ENCODE results near the gene SPC25. TPM values are rescaled to one million over a fixed set of nuclear protein-coding genes. Genes with fewer than 3 reads are reported as not detected.
"Not testable (repeated sequence)": the region's sequence is repeated elsewhere in the genome, so short reads cannot be mapped to it uniquely, and the experiment has no call there.

SPC25 gene, protein sequence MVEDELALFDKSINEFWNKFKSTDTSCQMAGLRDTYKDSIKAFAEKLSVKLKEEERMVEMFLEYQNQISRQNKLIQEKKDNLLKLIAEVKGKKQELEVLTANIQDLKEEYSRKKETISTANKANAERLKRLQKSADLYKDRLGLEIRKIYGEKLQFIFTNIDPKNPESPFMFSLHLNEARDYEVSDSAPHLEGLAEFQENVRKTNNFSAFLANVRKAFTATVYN
- polyA plus RNA-seq (ENCODE audit: insufficient read length in 4 of 4), result 10 to 100 TPM; 16.5 to 25.8 (median 22.5) TPM

DNA sequence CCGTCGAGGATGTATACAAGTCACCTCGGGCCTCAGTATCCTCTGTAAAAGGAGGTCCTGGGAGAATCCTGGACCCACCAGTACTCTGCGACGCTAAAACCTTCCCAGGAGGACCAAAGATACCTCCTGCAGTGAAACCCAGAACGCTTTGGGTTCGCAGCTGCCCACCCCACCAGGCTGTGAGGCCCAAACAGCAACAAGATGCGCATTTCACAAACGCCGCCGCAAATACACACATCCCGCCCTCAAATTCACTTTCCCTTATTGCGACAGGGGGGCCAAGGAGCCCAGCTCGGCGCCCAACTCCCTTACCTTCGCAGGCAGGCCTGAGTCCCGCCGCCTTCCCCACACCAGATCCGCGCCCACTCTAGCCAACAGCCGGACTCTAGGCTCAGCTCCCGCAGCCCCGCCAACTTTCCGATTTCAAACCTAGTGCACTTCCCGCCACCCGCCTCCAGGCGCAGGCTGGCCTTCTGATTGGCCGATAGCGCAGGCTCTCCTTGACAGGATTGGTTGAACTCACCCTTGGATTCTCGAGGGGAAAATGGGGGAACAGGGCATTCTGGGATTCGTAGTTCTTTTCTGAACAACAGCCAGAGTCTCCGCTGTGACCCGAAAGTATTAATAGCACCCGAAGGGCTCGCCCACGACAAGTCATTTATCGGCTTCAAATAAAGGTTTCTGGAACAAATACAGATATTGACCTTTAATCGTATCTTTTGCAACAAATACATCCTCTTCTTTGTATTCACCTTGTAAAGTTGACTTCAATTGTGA lies at the start of gene SPC25:
Gene SPC25 (minus strand): TSS at position 425 of the 777 bp plus-strand sequence. CDS start 911 bp downstream, outside the sequence.
- peak; percentile 74 to 84 (median 80) for DNase-seq (ENCODE audit: low read depth in 4 of 4, low spot score in 3 of 4)

DNA sequence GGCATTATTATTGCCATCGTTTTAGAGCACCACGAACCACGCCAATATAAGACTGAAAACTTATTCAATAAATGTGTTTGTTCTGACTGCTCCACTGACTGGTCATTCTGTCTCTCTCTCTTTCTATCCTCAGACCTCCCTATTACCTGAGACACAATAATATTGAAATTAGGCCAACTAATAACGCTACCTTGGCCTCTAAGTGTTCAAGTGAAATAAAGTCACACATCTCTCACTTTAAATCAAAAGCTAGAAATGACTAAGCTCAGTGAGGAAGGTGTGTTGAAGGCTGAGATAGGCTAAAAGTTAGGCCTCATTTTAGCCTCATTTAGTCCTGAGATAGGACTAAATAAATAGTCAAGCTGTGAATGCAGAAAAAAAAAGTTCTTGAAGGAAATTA lies 49.7 kb upstream of the SPC25 start:
- no peak for DNase-seq (ENCODE audit: low read depth in 4 of 4, low spot score in 3 of 4)

DNA sequence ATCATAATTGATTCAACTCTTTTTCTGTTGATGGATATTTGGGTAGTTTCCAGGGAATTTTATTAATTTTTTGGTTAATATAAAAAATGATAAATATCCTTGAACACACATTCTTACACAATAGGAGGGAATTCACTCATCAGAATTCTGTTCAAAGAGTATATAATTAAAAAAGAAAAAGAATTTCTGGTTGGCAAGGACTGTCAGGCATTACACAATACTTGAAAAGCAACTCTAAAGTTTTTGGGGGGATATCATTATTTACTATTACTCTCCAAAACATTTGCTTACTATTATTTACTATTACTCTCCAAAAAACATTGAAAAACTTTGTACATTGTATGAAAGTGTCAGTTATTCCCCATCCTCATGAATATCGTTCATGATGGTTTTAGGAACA lies 48.8 kb upstream of the SPC25 start:
- DNase-seq (ENCODE audit: low read depth in 4 of 4, low spot score in 3 of 4), result no peak

DNA sequence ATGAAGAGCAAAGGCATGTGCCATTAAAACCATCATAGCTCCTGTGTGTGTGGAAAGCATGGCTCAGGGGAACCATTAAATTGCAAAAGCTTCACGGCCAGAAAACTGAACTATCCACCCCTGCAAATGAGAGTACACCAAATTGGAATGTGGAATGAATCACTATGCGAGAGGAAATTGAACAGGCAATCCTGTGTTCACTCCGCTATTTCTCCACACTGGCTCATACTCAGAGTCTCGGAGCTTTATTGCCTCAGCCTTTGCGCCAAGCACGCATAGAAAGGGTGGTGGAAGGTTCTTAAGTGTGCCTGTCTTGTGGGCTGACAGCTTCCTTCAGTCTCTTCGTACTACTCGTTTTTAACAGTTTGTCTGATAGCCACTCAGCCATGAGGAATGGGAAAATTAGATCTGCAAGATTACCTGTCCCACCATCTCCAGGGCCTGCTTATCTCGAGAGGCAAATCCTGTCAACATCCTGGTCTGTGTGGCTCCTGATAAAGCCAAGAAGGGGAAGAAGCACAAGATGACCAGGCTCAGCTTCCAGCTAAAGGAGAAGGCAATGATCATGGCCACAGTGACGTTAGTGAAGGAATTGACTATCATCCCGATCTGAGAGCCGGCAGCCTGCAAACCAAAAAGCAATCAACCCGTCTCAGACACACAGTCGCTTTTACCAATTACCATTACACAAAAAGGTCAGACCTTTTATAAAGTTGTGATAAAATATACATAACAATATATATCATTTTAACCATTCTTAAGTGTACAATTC lies 45.8 kb upstream of the SPC25 start:
- DNase-seq (ENCODE audit: low read depth in 4 of 4, low spot score in 3 of 4), result no peak

DNA sequence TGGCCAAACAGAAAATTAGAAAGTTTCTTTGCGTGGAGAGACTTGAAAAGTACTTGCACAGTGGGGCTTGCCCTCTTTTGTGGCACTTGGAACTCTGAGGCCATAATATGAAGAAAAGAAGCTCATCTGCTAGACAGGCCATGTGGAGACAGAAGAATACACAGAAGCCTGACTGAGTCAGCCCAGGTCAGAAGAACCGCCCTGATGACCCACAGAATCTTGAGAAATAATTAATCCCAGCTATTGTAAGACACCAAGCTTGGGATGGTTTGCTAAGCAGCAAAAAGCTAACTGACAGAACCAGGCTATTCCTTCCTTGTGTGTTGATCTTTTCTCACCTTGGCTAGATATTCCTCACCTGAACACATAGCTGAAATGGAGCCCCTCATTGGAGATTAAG lies 44.6 kb upstream of the SPC25 start:
- no peak for DNase-seq (ENCODE audit: low read depth in 4 of 4, low spot score in 3 of 4)

DNA sequence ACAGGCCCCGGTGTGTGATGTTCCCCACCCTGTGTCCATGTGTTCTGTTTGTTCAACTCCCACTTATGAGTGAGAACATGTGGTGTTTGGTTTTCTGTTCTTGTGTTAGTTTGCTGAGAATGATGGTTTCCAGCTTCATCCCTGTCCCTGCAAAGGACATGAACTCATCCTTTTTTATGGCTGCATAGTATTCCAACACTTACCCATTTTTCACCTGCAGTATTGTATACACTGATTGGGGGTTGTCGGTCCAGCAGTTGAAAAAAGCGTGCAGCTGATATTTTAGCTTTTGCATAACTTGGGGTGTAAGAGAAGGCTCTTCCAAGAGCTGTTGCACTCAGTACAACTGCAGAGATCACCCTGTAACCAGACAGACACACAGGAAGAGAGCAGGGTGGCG lies 41.9 kb upstream of the SPC25 start:
- not testable (repeated sequence) for DNase-seq (ENCODE audit: low read depth in 4 of 4, low spot score in 3 of 4)

DNA sequence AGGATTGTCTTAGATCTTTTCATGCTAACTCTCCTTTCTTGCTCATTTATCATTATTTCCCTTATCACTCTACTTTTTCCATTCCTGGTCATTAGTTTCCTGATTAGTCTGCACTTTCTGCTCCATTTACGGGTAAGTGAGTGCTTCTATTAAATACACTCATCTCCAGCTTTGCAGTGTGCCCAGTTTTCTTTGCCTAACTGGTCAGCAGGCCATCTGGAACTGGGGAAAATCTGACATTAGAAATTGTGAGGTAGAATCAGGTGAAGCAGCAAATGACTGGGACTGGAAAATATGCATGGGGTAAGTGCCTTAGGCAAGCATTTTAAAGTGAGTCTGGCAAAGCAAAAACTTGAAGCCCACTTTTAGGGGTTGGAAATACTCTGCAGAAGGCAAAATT lies 40.0 kb upstream of the SPC25 start:
- no peak for DNase-seq (ENCODE audit: low read depth in 4 of 4, low spot score in 3 of 4)

DNA sequence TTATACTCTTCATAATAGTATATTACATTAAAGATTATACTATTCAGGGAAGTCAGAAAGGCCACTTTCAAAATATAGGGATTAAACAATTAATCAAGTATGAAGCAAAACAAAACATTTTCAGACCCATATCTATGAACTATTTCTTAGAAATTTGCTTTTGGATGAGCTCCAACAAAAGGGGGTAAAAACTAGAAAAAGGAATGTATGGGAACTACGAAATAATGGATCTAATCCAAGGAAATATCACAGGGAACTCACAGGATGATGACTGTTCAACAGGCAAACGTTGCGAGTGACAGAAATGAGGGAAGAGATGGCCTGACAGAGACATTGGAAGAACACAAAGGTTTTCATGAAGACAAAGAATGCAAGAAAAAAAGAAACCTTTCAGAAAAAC lies 38.8 kb upstream of the SPC25 start:
- DNase-seq (ENCODE audit: low read depth in 4 of 4, low spot score in 3 of 4), result no peak

DNA sequence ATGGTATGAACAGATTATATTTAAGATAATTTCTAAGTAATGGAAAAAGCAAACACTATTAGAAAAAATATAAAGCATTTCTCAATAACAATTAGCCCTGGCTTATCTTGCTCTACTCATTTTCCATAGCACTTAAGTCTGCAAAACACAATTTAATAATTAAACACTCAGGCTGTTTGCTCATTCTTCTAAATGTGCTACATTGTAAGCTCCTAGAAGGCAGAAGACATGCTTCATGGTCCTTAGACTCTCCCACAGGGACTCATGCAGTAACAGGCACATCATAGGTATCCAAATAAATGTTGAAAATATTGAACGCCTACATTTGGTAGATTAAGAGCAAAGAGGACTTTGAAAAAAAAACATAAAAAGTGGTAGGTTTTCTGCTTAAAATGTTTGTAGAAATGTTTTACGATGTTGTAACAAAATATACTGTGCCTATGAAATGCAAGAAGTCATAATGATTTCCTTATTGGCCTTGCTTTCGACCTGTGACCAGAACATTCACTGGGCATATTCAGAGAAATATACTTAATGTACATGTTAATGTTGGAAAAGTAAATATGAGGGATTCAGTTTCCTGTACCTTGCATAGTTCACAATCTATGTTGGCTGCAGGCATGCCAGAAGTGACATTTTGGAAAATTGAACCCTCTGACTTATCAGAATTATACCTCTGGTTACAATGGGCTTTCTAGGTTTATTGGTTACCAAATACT lies 38.0 kb upstream of the SPC25 start:
- no peak for DNase-seq (ENCODE audit: low read depth in 4 of 4, low spot score in 3 of 4)

DNA sequence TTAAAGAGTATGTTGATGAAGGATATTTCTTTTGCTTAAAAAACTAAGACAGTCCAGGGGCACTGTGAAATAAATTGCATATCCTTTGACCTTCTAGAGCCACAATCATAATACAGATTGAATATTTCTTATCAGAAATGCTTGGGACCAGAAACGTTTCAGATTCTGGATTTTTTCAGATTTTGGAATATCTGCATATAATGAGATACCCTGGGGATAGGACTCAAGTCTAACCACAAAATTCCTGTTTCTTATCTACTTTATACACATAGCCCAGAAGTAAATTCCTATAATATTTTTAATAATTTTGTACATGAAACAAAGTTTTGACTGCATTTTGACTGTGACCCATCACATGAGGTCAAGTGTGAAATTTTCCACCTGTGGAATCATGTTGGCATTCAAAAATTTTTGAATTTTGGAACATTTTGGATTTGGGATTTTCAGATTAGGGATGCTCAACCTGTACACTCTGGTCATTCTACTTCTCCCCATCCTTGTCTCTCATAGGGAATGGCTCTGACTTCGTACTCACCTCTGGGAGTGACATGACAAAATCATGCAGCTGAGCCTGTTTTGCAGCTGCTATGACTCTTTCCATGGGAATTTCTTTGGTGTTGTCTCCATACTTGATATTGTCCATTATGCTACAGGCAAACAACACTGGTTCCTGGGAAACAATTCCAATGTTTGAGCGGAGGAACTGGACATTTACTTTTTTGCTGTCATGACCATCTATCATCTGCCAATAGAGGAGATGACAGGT lies 36.6 kb upstream of the SPC25 start:
- no peak for DNase-seq (ENCODE audit: low read depth in 4 of 4, low spot score in 3 of 4)

DNA sequence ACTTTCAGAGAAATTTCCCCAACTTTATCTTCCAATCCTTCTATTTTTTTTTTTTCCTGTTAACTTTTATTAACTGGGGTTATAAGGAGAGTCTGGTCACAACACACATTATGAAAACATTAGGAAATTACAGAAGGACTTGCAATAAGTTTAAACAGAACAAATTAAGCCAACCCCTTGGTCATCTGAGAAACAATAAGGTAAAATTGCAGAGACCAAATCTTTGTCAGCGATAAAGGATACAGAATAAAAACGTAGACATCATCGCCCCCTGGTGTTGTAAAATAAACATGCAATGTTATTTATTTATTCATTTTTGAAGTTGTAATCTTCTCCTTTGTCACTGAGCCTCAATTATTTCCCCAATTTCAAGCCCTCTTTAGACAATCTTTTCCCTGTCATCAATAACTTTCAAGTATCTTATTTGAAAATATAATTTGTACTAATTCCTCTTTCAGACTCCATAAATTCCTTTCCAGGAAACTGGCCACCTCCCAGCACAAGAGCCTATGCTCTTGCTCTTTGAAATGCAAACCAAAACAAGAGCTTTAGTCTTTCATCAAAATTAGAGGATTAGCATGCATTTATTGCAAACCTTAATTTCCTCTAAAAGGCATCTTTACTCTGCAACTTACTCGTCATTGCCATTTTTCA lies 30.4 kb upstream of the SPC25 start:
- DNase-seq (ENCODE audit: low read depth in 4 of 4, low spot score in 3 of 4), result no peak

DNA sequence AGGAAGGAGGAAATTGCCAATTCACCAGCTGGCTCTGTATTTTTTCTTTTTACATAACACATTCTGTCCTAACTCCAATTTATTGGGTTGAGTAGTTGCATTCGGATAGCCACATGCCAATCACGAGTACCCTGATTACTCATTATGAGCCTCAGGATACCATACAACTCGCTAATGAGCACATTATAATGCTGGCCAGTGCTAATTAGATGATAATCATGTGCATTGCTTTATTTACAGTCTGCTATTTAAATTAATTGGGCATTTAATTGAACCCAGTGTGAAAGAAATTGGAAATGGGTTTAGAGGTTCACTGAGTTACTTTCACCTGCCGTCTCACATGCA lies 26.1 kb upstream of the SPC25 start:
- DNase-seq (ENCODE audit: low read depth in 4 of 4, low spot score in 3 of 4), result no peak

DNA sequence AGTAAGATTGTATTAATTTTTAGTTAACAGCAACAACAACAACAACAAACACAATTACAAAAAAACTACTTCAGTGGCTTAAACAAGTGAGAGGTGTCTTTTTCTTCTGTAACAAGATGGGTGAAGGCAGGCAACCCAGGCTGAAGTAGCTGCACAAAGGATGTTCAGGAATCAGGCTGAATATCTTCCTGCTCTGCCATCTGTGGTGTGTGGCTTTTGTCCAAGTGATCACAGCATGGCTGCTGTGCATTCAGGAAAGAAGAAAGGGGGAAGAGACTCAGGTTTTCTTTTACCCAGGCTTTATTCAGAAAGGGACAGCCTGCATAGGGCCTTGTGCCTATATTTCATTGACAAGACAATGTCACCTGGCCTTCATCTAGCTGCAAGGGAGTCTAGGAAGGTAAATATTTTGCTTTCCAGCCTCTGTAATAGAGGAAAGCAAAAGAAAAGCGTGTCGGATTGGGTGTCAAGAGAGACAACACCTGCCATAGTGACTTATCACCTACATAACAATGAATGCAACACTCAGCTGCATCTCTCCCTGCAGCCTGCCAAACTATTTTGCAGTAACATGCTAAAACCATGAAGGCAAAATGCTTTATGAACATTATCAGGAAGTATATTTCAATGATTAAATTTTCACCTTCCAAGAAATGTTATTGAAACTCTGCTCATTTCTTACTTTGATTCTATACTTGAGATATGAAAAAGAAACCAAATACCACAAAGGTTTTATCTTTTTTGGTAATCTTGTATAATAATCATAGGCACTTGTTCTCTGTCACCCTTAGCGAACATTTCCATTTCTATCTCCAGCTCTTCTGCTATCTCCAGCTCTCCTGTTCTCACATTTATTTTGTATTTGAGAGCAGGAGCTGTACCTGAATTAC lies 25.5 kb upstream of the SPC25 start:
- no peak for DNase-seq (ENCODE audit: low read depth in 4 of 4, low spot score in 3 of 4)

DNA sequence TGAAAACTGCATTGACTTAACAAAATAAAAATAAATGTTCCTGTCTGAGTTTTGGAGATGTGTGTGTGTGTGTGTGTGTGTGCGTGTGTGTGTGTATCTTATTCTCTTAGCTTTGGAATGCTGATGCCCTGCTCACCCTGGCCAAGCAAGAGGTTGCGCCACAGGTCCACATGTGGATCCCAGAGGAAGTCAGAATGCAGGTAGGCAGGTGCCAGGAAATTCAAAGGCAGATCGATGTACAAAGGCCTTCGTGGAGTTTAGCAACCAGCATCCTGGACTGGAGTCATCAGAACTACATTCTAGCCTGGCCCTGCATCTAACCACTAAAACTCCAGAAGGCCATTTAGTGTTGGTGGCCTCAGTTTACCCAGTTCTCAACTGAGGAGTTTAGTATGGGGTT lies 23.3 kb upstream of the SPC25 start:
- DNase-seq (ENCODE audit: low read depth in 4 of 4, low spot score in 3 of 4), result no peak

DNA sequence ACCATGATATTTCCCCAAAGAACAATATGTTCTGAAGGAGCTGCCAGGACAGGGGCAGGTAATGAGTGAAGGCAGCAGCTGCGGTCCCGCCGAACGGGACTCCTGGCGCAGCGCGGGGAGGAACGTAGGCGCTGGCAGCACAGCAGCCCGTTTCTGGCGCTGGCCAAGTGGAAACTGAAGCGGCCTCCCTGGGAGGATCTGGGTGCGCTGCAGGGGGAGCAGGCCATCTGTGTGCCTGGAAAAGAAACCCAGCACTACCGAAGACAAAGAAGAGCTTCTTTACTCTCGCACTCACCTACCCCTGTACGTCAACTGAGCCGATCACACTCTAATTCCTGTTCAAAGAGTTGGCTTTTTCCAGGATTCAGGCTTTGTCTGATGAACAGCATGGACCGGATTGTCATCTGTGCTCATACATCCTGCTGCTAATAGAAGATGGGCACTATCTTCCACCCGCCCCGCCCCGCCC lies 22.7 kb upstream of the SPC25 start:
- DNase-seq (ENCODE audit: low read depth in 4 of 4, low spot score in 3 of 4), result no peak

DNA sequence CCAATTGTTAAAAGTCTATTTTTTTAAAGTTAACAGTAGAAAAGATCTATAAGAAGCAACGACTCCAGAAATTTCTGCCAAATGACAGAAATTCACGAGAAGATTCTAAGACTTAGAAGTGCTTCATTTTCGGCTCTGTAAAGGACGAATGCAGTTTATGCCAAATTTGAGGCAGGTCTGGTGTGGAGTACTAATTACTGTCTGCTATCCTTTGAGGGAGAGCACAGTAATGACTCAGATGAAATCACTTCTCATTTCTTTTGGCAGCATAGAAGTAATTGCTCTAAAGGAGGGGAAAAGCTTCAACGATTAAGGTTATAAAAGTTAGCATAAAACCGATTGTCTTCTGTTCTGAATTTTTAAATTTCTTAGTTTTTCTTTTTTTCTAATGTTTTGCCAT lies 22.2 kb upstream of the SPC25 start:
- DNase-seq (ENCODE audit: low read depth in 4 of 4, low spot score in 3 of 4), result no peak

DNA sequence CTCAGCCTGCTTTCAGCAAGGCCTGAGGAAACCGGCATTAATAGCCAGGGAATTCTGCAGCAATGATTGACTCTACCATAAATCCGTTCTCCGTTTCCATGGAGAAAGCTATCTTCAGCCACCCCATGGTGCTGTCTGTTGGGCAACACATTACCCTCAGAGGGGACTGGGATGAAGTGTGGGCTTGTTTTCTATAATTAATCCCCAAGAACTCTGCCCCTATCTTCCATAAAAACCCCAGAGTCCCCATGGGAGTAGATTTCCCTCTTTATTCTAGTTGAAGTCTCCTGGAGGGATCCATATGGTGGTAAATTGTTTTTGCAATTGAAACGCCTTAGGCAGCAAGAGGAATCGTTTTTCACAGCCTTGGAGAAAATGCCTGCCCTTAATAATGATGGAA lies 20.1 kb upstream of the SPC25 start:
- DNase-seq (ENCODE audit: low read depth in 4 of 4, low spot score in 3 of 4), result no peak

DNA sequence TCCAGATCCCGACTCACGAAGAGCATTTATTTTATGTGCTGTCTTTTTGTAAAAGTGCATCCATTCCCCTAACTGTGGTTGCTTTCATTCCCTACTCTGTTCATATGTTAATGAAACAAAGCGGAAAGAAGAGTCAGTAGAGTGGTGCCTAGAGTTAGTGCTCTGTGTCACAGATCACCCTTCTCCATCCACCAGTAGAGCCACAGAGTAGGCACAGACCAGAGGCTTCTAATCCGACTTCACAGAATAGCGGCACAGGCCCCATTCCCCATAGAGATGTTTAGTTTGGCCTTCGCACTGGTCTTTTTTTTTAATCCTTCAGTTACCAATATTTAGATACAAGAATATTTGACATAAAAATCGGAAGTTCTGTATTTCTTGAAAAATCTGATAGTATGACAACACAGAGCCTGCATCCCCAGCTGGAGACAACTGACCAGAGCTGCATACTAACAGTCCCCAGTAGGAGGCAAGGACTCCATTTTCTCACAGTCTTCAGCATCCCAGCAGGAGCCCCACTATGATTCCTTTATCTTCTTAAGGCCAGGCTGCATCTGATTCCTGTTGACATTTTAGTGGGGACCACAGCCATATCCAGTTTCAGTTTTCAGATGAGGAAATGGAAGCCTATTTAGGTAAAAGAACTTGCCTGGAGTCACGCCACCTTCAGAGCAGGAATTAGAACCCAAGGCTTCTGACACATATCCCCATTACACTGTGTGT lies 17.9 kb upstream of the SPC25 start:
- DNase-seq (ENCODE audit: low read depth in 4 of 4, low spot score in 3 of 4), result no peak

Measured in left renal pelvis (tissue), 4 donors.